Activated CD4-positive, CD25-positive, alpha-beta regulatory T cell (primary cell): ENCODE results near the gene PADI4.

Source experiments
- DNase-seq, 4 experiments: peaks; one replicate each; lab custom pipeline; 2025; lab: John Stamatoyannopoulos, UW

PADI4 gene

GRCh38 chr1:17307946-17308345 lies at the start of gene PADI4:
PADI4 (plus strand) TSS chr1:17308197; CDS start chr1:17308223, 26 bp downstream.
- no peak for DNase-seq

- no peak for DNase-seq
Observed at GRCh38 chr1:17258758-17259130, 49.3 kb upstream of the PADI4 start.

GRCh38 chr1:17259233-17259873 lies 48.6 kb upstream of the PADI4 start:
- no peak for DNase-seq

GRCh38 chr1:17260264-17260663 lies 47.7 kb upstream of the PADI4 start:
- no peak for DNase-seq

GRCh38 chr1:17260738-17261137 lies 47.3 kb upstream of the PADI4 start:
- no peak for DNase-seq

GRCh38 chr1:17263936-17264335 lies 44.1 kb upstream of the PADI4 start:
- no peak for DNase-seq

GRCh38 chr1:17264470-17264869 lies 43.5 kb upstream of the PADI4 start:
- DNase-seq: no peak

- no peak for DNase-seq
Observed at GRCh38 chr1:17265162-17265561, 42.8 kb upstream of the PADI4 start.

- no peak for DNase-seq
Observed at GRCh38 chr1:17265950-17266349, 42.0 kb upstream of the PADI4 start.

GRCh38 chr1:17270891-17271765 lies 36.9 kb upstream of the PADI4 start:
- no peak for DNase-seq

GRCh38 chr1:17272066-17272465 lies 35.9 kb upstream of the PADI4 start:
- DNase-seq: no peak

- no peak for DNase-seq
Observed at GRCh38 chr1:17272646-17273045, 35.4 kb upstream of the PADI4 start.

- DNase-seq: no peak
Observed at GRCh38 chr1:17273096-17273495, 34.9 kb upstream of the PADI4 start.

GRCh38 chr1:17274186-17275170 lies 33.5 kb upstream of the PADI4 start:
- DNase-seq: no peak

- DNase-seq: no peak
Observed at GRCh38 chr1:17276568-17276967, 31.4 kb upstream of the PADI4 start.

GRCh38 chr1:17277511-17278159 lies 30.4 kb upstream of the PADI4 start:
- no peak for DNase-seq

- DNase-seq: no peak
Observed at GRCh38 chr1:17278996-17279830, 28.8 kb upstream of the PADI4 start.

GRCh38 chr1:17280436-17280835 lies 27.6 kb upstream of the PADI4 start:
- DNase-seq: no peak

GRCh38 chr1:17280894-17281293 lies 27.1 kb upstream of the PADI4 start:
- DNase-seq: no peak

GRCh38 chr1:17281775-17282181 lies 26.2 kb upstream of the PADI4 start:
- no peak for DNase-seq

GRCh38 chr1:17282836-17283235 lies 25.2 kb upstream of the PADI4 start:
- DNase-seq: no peak
